HepG2 (cell line): ENCODE results near the gene ABHD1. TPM values are rescaled to one million over a fixed set of nuclear protein-coding genes. Genes with fewer than 3 reads are reported as not detected.

Experiments
- ARNT2 ChIP-seq: sonication (generic); formaldehyde crosslinking; IDR thresholded peaks from 2 replicates; pipeline ENCODE4 v1.8.0; 2022; ENCODE audit warnings: mild to moderate bottlenecking, low read depth, missing genetic modification reagents, moderate library complexity
- CHCHD3 ChIP-seq: sonication (generic); formaldehyde crosslinking; IDR thresholded peaks from 2 replicates; pipeline ENCODE4 v1.8.0; 2022; ENCODE audit warnings: mild to moderate bottlenecking, missing genetic modification reagents, moderate library complexity
- DDIT3 ChIP-seq: sonication (generic); formaldehyde crosslinking; IDR thresholded peaks from 2 replicates; pipeline ENCODE4 v1.4.0; 2020; ENCODE audit warnings: mild to moderate bottlenecking, missing genetic modification reagents
- DNMT1 ChIP-seq: sonication (generic); formaldehyde crosslinking; IDR thresholded peaks from 2 replicates; pipeline ENCODE4 v1.5.1; 2020; ENCODE audit warnings: mild to moderate bottlenecking, missing genetic modification reagents
- ETV6 ChIP-seq: sonication (generic); formaldehyde crosslinking; conservative IDR thresholded peaks from 2 replicates; pipeline ENCODE4 v1.4.0; 2020; ENCODE audit warnings: missing genetic modification reagents
- HES4 ChIP-seq: sonication (generic); formaldehyde crosslinking; IDR thresholded peaks from 2 replicates; pipeline ENCODE4 v1.9.0; 2021; ENCODE audit warnings: mild to moderate bottlenecking, missing genetic modification reagents, borderline replicate concordance
- HMGXB4 ChIP-seq, 2 experiments: sonication (generic) in 1 of 2; formaldehyde crosslinking in 1 of 2; IDR thresholded peaks; 2 replicates each; pipeline versions ENCODE4 v1.4.0 to v1.6.1; 2018 to 2020; ENCODE audit warnings: missing genetic modification reagents in 2 of 2, borderline replicate concordance in 1 of 2, low read depth in 1 of 2, mild to moderate bottlenecking in 1 of 2, missing biosample characterization in 1 of 2
- KDM5B ChIP-seq: sonication (generic); formaldehyde crosslinking; IDR thresholded peaks from 2 replicates; pipeline ENCODE4 v1.4.0; 2020; ENCODE audit warnings: missing genetic modification reagents, mild to moderate bottlenecking, borderline replicate concordance
- KLF11 ChIP-seq: IDR thresholded peaks from 2 replicates; pipeline ENCODE4 v1.6.1; 2016; ENCODE audit warnings: missing compliant biosample characterization
- KLF15 ChIP-seq: sonication (generic); formaldehyde crosslinking; IDR thresholded peaks from 2 replicates; pipeline ENCODE4 v1.8.1; 2023; ENCODE audit warnings: borderline replicate concordance, mild to moderate bottlenecking, inconsistent platforms, missing genetic modification reagents, mixed read lengths
- STAG1 ChIP-seq: sonication (generic); formaldehyde crosslinking; IDR thresholded peaks from 2 replicates; pipeline ENCODE4 v1.4.0; 2020; ENCODE audit warnings: missing genetic modification reagents
- TMF1 ChIP-seq: sonication (generic); formaldehyde crosslinking; IDR thresholded peaks from 2 replicates; pipeline ENCODE4 v1.8.1; 2022; ENCODE audit warnings: low read depth, missing genetic modification reagents
- TP53 ChIP-seq: sonication (generic); formaldehyde crosslinking; conservative IDR thresholded peaks from 2 replicates; pipeline ENCODE4 v1.4.0; 2020; ENCODE audit warnings: missing genetic modification reagents
- ZNF12 ChIP-seq: sonication (generic); formaldehyde crosslinking; IDR thresholded peaks from 2 replicates; pipeline ENCODE4 v1.5.0; 2020; ENCODE audit warnings: missing genetic modification reagents
- ZNF235 ChIP-seq: sonication (generic); formaldehyde crosslinking; IDR thresholded peaks from 2 replicates; pipeline ENCODE4 v1.8.1; 2023; ENCODE audit warnings: mild to moderate bottlenecking, missing genetic modification reagents, borderline replicate concordance
- ZNF367 ChIP-seq: sonication (generic); formaldehyde crosslinking; IDR thresholded peaks from 2 replicates; pipeline ENCODE4 v1.4.0; 2020; ENCODE audit warnings: missing genetic modification reagents, borderline replicate concordance
- ZNF737 ChIP-seq: sonication (generic); formaldehyde crosslinking; IDR thresholded peaks from 2 replicates; pipeline ENCODE4 v1.5.0; 2020; ENCODE audit warnings: missing genetic modification reagents, mild to moderate bottlenecking, borderline replicate concordance
- ZNF782 ChIP-seq: sonication (generic); formaldehyde crosslinking; IDR thresholded peaks from 2 replicates; pipeline ENCODE4 v1.4.0; 2020; ENCODE audit warnings: missing genetic modification reagents, mild to moderate bottlenecking, borderline replicate concordance
- polyA plus RNA-seq, 8 experiments: library from polyadenylated mRNA; depleted of rRNA in 3 of 8; stranded (reverse) in 7 of 8; unstranded in 1 of 8; fragments of >200 nt; fragmentation: Illumina TruSeq in 4 of 8; extraction: Trizol in 4 of 8; gene quantifications; 2 replicates each; pipeline versions ENCODE4 v1.2.1 to v1.2.3, GENCODE V29; 2011 to 2016; ENCODE audit warnings: low read depth in 4 of 8, missing spikeins in 1 of 8, mixed read lengths in 1 of 8; ENCODE audit not compliant: insufficient read depth in 1 of 8
- total RNA-seq, 5 experiments: library from RNA; depleted of rRNA; stranded (reverse); fragments of >200 nt; fragmentation: Illumina TruSeq; extraction: Trizol; gene quantifications; 2 replicates each; pipeline ENCODE4 v1.2.3, GENCODE V29; 2016; ENCODE audit warnings: low read depth in 1 of 5

The ABHD1 gene
- total and polyA plus RNA-seq, 2 of the 13 experiments (the other 11 are each of a cell fraction or from before 2014, with no cell fraction given): 0.04 to 0.81 TPM

- TF ChIP-seq HMGXB4 (CRISPR knock-in tag; IDR thresholded peaks at IDR 0.05; ENCODE audit: borderline replicate concordance in 1 of 2, low read depth in 1 of 2) (no peak; a peak in 1 of 4 replicates), TMF1 (CRISPR knock-in tag) (no peak), ZNF737 (CRISPR knock-in tag) (no peak), DNMT1 (CRISPR knock-in tag) (peak; percentile 60; the same call in 1 of the 2 replicates), KLF11 (no peak; the same call in none of the 2 replicates), ARNT2 (CRISPR knock-in tag) (peak; percentile 60), ZNF12 (0 out of 2 replicates have a peak, but pooled peaks have one; percentile 6), ZNF235 (CRISPR knock-in tag) (0 out of 2 replicates have a peak, but pooled peaks have one; percentile 48), TP53 (CRISPR knock-in tag) (no peak), STAG1 (CRISPR knock-in tag) (no peak), ZNF782 (peak; percentile 89), KDM5B (CRISPR knock-in tag) (no peak), ETV6 (CRISPR knock-in tag) (peak; percentile 7; the same call in 1 of the 2 replicates), HES4 (peak; percentile 57; the same call in 1 of the 2 replicates), KLF15 (0 out of 2 replicates have a peak, but pooled peaks have one; percentile 27), ZNF367 (CRISPR knock-in tag) (no peak; the same call in 1 of the 2 replicates), DDIT3 (CRISPR knock-in tag) (no peak), CHCHD3 (CRISPR knock-in tag) (peak; percentile 86; the same call in 1 of the 2 replicates)
Observed at GRCh38 chr2:27086724-27087593, 36.7 kb upstream of the ABHD1 start, which contains the start of gene KHK (continued).
